ENCODE results near the gene CIAO2B. TPM values are rescaled to one million over a fixed set of nuclear protein-coding genes. Genes with fewer than 3 reads are reported as not detected.
"Not testable (repeated sequence)": the region's sequence is repeated elsewhere in the genome, so short reads cannot be mapped to it uniquely, and the experiment has no call there.

CIAO2B gene
- total and polyA plus RNA-seq, 4 donors, result 51.9 to 165 (median 105) TPM

DNA sequence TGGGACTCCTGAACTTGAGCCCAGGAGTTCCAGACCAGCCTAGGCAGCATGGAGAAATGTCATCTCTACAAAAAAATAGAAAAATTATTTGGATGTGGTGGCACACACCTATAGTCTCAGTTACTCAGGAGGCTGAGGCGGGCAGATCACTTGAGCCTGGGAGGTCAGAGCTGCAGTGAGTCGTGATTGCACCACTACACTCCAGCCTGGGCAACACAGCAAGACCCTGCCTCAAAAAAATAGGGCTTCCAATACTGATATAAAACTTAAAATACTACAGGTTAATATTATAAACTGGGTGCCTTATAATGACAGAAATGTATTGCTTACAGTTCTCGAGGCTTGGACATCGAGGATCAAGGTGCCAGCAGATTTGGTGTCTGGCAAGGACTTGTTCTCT, 11.7 kb upstream of the CIAO2B start:
- H3K27ac ChIP-seq (ENCODE audit: low read depth in 1 of 2, low read length in 2 of 2), result no peak overlapping the region
- H3K4me3 ChIP-seq (ENCODE audit: low read length in 2 of 2), result no peak overlapping the region
- WGBS, 2 donors, result 80 to 81% methylated on average over 4 of the region's 4 CpGs
- no peaks in the 10 kb centered on the region for H3K27me3 ChIP-seq (ENCODE audit: control insufficient read depth in 1 of 2, insufficient read depth in 2 of 2, low read length in 1 of 2)
- intact Hi-C loops (cut with DNase I), result no loop called here
- no peaks in the 10 kb centered on the region for H3K4me1 ChIP-seq (ENCODE audit: control insufficient read depth in 1 of 2, insufficient read depth in 2 of 2, low read length in 2 of 2)
- no peak for DNase-seq
- no peaks in the 10 kb centered on the region for H3K9me3 ChIP-seq (ENCODE audit: control insufficient read depth, low read length)
- H3K36me3 ChIP-seq (ENCODE audit: control insufficient read depth in 1 of 2, insufficient read depth in 2 of 2, low read length in 1 of 2), result peaks cover 0 to 5% of the 10 kb centered on the region in 2 donors
- no peak for ATAC-seq (ENCODE audit: low FRiP score)

DNA sequence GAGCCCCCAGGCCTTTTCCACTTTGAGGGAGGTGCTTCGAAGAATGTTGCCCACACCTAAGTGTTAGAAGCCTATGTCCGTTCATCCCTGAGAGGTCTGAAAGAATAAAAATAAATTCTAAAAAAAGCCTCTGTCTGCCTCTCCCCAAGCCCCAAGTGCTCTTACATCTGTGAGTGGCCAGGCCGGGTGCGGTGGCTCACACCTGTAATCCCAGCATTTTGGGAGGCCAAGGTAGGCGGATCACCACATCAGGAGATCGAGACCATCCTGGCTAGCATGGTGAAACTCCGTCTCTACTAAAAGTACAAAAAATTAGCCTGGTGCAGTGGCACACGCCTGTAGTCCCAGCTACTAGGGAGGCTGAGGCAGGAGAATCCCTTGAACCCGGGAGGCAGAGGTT, 10.8 kb upstream of the CIAO2B start:
- WGBS, 2 donors, result 77 to 85% methylated on average over 9 of the region's 9 CpGs
- H3K9me3 ChIP-seq (ENCODE audit: control insufficient read depth, low read length); intact Hi-C loops (cut with DNase I); H3K4me3 ChIP-seq (ENCODE audit: low read length in 2 of 2); H3K4me1 ChIP-seq (ENCODE audit: control insufficient read depth in 1 of 2, insufficient read depth in 2 of 2, low read length in 2 of 2); H3K27me3 ChIP-seq (ENCODE audit: control insufficient read depth in 1 of 2, insufficient read depth in 2 of 2, low read length in 1 of 2); DNase-seq; ATAC-seq (ENCODE audit: low FRiP score); H3K36me3 ChIP-seq (ENCODE audit: control insufficient read depth in 1 of 2, insufficient read depth in 2 of 2, low read length in 1 of 2); H3K27ac ChIP-seq (ENCODE audit: low read depth in 1 of 2, low read length in 2 of 2): not testable (repeated sequence)

DNA sequence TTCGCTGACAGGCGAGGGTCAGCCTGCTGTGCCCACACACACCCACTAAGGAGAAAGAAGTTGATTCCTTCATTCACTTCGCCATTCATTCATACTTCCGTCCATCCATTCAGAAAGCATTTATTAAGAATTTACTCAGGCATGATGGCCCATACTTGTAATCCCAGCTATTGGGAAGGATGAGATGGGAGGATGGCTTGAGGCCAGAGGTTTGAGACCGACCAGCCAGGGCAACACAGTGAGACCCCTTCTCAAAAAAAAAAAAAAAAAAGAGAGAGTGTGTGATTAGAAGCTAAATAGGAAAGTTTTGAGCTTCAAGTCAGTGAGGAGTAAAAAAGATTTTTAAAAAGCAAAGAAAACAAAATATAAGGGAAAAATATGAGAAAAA, 9.8 kb upstream of the CIAO2B start:
- H3K9me3 ChIP-seq (ENCODE audit: control insufficient read depth, low read length), result no peaks in the 10 kb centered on the region
- H3K36me3 ChIP-seq (ENCODE audit: control insufficient read depth in 1 of 2, insufficient read depth in 2 of 2, low read length in 1 of 2), result peaks cover 0 to 8% of the 10 kb centered on the region in 2 donors
- no peak overlapping the region for H3K4me3 ChIP-seq (ENCODE audit: low read length in 2 of 2)
- H3K27me3 ChIP-seq (ENCODE audit: control insufficient read depth in 1 of 2, insufficient read depth in 2 of 2, low read length in 1 of 2), result no peaks in the 10 kb centered on the region
- 83 to 85% methylated on average over 5 of the region's 5 CpGs for WGBS, 2 donors
- DNase-seq, result no peak
- no peaks in the 10 kb centered on the region for H3K4me1 ChIP-seq (ENCODE audit: control insufficient read depth in 1 of 2, insufficient read depth in 2 of 2, low read length in 2 of 2)
- no peak overlapping the region for H3K27ac ChIP-seq (ENCODE audit: low read depth in 1 of 2, low read length in 2 of 2)
- intact Hi-C loops (cut with DNase I), result no loop called here
- no peak for ATAC-seq (ENCODE audit: low FRiP score)

DNA sequence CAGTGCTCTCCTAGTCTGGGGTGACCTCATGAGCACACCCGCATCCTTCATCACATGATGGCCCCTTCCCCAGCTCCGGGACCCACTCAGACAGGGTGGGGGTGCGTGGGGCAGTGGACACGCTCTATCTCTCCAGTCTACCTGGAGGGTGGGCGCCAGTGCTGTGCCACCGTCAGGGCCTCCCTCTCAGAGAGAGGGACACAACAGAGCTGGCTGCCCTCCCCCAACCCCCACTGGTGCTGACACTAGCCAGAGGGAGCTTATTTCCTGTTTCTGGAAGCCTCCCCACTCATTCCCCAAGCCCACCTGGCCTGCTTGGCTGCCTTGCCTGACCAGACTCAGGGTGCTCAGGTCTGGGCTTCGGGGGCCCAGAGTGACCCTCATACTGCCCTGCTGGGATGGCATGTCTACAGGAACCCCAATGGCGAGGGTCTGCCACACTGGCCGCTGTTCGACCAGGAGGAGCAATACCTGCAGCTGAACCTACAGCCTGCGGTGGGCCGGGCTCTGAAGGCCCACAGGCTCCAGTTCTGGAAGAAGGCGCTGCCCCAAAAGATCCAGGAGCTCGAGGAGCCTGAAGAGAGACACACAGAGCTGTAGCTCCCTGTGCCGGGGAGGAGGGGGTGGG, 9.3 kb upstream of the CIAO2B start:
- Histone ChIP-seq H3K4me3 (ENCODE audit: low read length in 2 of 2) (no peak overlapping the region), H3K9me3 (ENCODE audit: control insufficient read depth, low read length) (no peaks in the 10 kb centered on the region), H3K36me3 (ENCODE audit: control insufficient read depth in 1 of 2, insufficient read depth in 2 of 2, low read length in 1 of 2) (peaks cover 0 to 8% of the 10 kb centered on the region in 2 donors), H3K4me1 (ENCODE audit: control insufficient read depth in 1 of 2, insufficient read depth in 2 of 2, low read length in 2 of 2) (no peaks in the 10 kb centered on the region), H3K27ac (ENCODE audit: low read depth in 1 of 2, low read length in 2 of 2) (no peak overlapping the region), H3K27me3 (ENCODE audit: control insufficient read depth in 1 of 2, insufficient read depth in 2 of 2, low read length in 1 of 2) (no peaks in the 10 kb centered on the region)
- WGBS, 2 donors, result 91 to 92% methylated on average over 15 of the region's 15 CpGs
- no peak for DNase-seq
- intact Hi-C loops (cut with DNase I), result no loop called here
- no peak for ATAC-seq (ENCODE audit: low FRiP score)

DNA sequence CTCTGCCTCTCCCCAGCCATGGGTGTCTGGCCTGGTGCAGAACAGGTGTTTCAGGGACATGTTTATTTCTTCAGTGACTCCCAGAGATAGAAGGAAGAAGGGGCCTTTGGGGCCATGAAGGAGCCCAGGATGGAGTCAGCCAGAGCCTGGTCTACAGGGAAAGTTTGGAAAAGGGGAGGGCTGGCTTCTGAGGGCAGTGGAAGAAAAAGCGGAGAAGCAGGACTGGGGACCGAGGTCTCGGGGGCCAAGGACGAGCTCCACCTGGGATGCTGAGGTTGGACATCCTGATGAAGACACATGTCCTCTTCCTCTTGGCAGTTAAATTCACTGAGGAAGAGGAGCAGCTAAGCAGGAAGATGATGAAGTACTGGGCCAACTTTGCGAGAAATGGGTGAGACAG, 8.8 kb upstream of the CIAO2B start:
- intact Hi-C loops (cut with DNase I), result no loop called here
- no peaks in the 10 kb centered on the region for H3K4me1 ChIP-seq (ENCODE audit: control insufficient read depth in 1 of 2, insufficient read depth in 2 of 2, low read length in 2 of 2)
- H3K4me3 ChIP-seq (ENCODE audit: low read length in 2 of 2), result no peak overlapping the region
- no peaks in the 10 kb centered on the region for H3K27me3 ChIP-seq (ENCODE audit: control insufficient read depth in 1 of 2, insufficient read depth in 2 of 2, low read length in 1 of 2)
- no peaks in the 10 kb centered on the region for H3K9me3 ChIP-seq (ENCODE audit: control insufficient read depth, low read length)
- H3K27ac ChIP-seq (ENCODE audit: low read depth in 1 of 2, low read length in 2 of 2), result no peak overlapping the region
- ATAC-seq (ENCODE audit: low FRiP score) (no peak), DNase-seq (no peak)
- H3K36me3 ChIP-seq (ENCODE audit: control insufficient read depth in 1 of 2, insufficient read depth in 2 of 2, low read length in 1 of 2), result peaks cover 0 to 8% of the 10 kb centered on the region in 2 donors
- WGBS, 2 donors, result 83 to 95% methylated on average over 5 of the region's 5 CpGs

DNA sequence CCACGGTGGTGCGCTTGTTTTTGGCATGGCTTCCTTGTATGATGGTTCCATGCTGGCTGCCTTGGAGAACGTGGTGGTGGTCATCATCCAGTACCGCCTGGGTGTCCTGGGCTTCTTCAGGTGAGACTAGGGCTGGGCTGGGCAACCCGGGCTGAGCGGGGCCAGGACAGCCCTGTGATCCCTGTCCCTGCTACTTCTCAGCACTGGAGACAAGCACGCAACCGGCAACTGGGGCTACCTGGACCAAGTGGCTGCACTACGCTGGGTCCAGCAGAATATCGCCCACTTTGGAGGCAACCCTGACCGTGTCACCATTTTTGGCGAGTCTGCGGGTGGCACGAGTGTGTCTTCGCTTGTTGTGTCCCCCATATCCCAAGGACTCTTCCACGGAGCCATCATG, 6.0 kb upstream of the CIAO2B start:
- H3K4me1 ChIP-seq (ENCODE audit: control insufficient read depth in 1 of 2, insufficient read depth in 2 of 2, low read length in 2 of 2), result no peaks in the 10 kb centered on the region
- H3K36me3 ChIP-seq (ENCODE audit: control insufficient read depth in 1 of 2, insufficient read depth in 2 of 2, low read length in 1 of 2), result peaks cover 0 to 8% of the 10 kb centered on the region in 2 donors
- H3K27me3 ChIP-seq (ENCODE audit: control insufficient read depth in 1 of 2, insufficient read depth in 2 of 2, low read length in 1 of 2), result no peaks in the 10 kb centered on the region
- 93 to 94% methylated on average over 16 of the region's 16 CpGs for WGBS, 2 donors
- no peaks in the 10 kb centered on the region for H3K9me3 ChIP-seq (ENCODE audit: control insufficient read depth, low read length)
- no peak overlapping the region for H3K27ac ChIP-seq (ENCODE audit: low read depth in 1 of 2, low read length in 2 of 2)
- intact Hi-C loops (cut with DNase I), result no loop called here
- ATAC-seq (ENCODE audit: low FRiP score) (no peak), DNase-seq (no peak)
- H3K4me3 ChIP-seq (ENCODE audit: low read length in 2 of 2), result no peak overlapping the region

DNA sequence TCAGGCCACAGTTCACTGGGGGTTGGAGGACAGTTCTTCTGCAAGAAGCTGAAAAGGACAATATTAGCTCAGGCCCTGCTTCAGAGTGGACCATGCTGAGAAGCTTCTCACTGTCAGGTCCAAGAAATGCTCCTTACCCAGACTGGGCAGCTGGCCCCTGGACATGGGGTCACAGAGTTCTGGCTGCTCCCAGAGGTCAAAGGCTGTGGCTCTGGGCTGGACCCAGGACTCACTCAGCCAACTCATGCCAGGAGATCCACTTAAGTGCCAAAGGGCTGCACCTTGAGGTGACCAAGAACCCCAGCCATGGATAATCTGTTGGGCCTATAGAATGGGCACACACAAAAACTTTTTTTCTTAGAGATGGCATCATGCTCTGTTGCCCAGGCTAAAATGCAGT, 5.2 kb upstream of the CIAO2B start:
- DNase-seq, result no peak
- Histone ChIP-seq H3K27ac (ENCODE audit: low read depth in 1 of 2, low read length in 2 of 2) (no peak overlapping the region), H3K27me3 (ENCODE audit: control insufficient read depth in 1 of 2, insufficient read depth in 2 of 2, low read length in 1 of 2) (no peaks in the 10 kb centered on the region), H3K4me3 (ENCODE audit: low read length in 2 of 2) (no peak overlapping the region), H3K36me3 (ENCODE audit: control insufficient read depth in 1 of 2, insufficient read depth in 2 of 2, low read length in 1 of 2) (peaks cover 0 to 8% of the 10 kb centered on the region in 2 donors), H3K9me3 (ENCODE audit: control insufficient read depth, low read length) (no peaks in the 10 kb centered on the region), H3K4me1 (ENCODE audit: control insufficient read depth in 1 of 2, insufficient read depth in 2 of 2, low read length in 2 of 2) (no peaks in the 10 kb centered on the region)
- no peak for ATAC-seq (ENCODE audit: low FRiP score)
- intact Hi-C loops (cut with DNase I), result no loop called here

DNA sequence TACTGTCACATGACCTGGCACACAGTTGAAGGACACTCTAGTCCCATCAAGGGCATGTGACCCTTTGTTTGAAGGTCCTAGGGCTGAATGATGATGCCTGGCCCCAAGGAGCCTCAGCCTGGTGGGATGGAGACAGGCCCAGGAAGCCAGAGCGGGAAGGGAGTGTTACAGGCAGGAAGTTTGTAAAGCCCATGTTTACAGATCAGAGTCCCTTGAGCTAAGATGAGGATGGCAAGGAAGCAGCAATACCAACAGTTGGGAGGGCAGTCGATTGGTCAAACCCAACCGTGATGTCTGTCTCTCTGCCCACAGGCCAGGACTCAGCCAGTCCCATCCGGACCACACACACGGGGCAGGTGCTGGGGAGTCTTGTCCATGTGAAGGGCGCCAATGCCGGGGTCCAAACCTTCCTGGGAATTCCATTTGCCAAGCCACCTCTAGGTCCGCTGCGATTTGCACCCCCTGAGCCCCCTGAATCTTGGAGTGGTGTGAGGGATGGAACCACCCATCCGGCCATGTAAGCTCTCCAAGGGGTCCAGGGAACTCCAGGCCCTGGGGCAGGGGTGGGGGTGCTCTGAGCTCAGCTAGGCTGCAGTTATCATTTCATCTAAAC, 3.6 kb upstream of the CIAO2B start:
- ATAC-seq (ENCODE audit: low FRiP score), result no peak
- H3K4me1 ChIP-seq (ENCODE audit: control insufficient read depth in 1 of 2, insufficient read depth in 2 of 2, low read length in 2 of 2), result no peaks in the 10 kb centered on the region
- H3K4me3 ChIP-seq (ENCODE audit: low read length in 2 of 2), result no peak overlapping the region
- DNase-seq, result no peak
- 93 to 96% methylated on average over 10 of the region's 10 CpGs for WGBS, 2 donors
- intact Hi-C loops (cut with DNase I), result no loop called here
- no peaks in the 10 kb centered on the region for H3K9me3 ChIP-seq (ENCODE audit: control insufficient read depth, low read length)
- H3K36me3 ChIP-seq (ENCODE audit: control insufficient read depth in 1 of 2, insufficient read depth in 2 of 2, low read length in 1 of 2), result peaks cover 0 to 4% of the 10 kb centered on the region in 2 donors
- no peak overlapping the region for H3K27ac ChIP-seq (ENCODE audit: low read depth in 1 of 2, low read length in 2 of 2)
- H3K27me3 ChIP-seq (ENCODE audit: control insufficient read depth in 1 of 2, insufficient read depth in 2 of 2, low read length in 1 of 2), result no peaks in the 10 kb centered on the region

DNA sequence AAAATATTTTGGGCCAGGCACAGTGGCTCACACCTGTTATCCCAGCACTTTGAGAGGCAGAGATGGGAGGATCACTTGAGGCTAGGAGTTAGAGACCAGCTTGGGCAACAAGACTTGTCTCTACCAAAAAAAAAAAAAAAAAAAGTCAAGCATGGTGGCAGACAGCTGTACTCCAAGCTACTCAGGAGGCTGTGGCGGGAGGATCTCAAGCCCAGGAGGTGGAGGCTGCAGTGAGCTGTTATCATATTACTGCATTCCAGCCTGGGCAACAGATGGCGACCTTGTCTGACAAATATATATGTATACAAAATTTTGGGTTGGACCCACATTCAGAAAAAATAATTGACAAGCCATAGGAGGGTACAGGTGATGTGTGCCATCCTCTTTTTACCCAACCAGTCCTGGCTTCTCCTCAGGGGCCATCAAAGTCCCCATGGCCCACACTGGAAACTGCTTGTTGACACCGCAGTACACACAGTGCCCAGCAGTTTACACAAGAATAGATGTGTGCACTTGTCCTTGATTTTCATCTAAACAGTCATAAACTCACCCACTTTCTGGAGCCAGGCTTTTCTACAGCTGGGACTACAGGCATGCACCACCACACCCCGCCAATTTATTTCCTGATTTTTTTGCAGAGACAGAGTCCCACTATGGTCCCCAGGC, 2.8 kb upstream of the CIAO2B start:
- H3K27me3 ChIP-seq (ENCODE audit: control insufficient read depth in 1 of 2, insufficient read depth in 2 of 2, low read length in 1 of 2), result no peaks in the 10 kb centered on the region
- H3K9me3 ChIP-seq (ENCODE audit: control insufficient read depth, low read length), result no peaks in the 10 kb centered on the region
- DNase-seq, result no peak
- H3K4me1 ChIP-seq (ENCODE audit: control insufficient read depth in 1 of 2, insufficient read depth in 2 of 2, low read length in 2 of 2), result no peaks in the 10 kb centered on the region
- WGBS, 2 donors, result 81 to 95% methylated on average over 4 of the region's 4 CpGs
- H3K4me3 ChIP-seq (ENCODE audit: low read length in 2 of 2), result no peak overlapping the region
- no peak overlapping the region for H3K27ac ChIP-seq (ENCODE audit: low read depth in 1 of 2, low read length in 2 of 2)
- no peak for ATAC-seq (ENCODE audit: low FRiP score)
- intact Hi-C loops (cut with DNase I), result no loop called here
- peaks cover 0 to 4% of the 10 kb centered on the region in 2 donors for H3K36me3 ChIP-seq (ENCODE audit: control insufficient read depth in 1 of 2, insufficient read depth in 2 of 2, low read length in 1 of 2)

Measured in aorta (tissue), 5 donors.